GM18507 (cell line): ENCODE results near the gene PICALM.
"Not testable (repeated sequence)": the region's sequence is repeated elsewhere in the genome, so short reads cannot be mapped to it uniquely, and the experiment has no call there.

ENCODE experiments used
- DNase-seq: peaks from one replicate; pipeline ENCODE4 v3.0.0; 2011; ENCODE audit warnings: low read depth; ENCODE audit not compliant: insufficient read length; ENCODE audit errors: extremely low spot score
- FAIRE-seq: peaks from 2 replicates; lab custom pipeline; 2011; peaks lifted over from hg19 to GRCh38; lab: Jason Lieb, UNC

PICALM gene, protein sequence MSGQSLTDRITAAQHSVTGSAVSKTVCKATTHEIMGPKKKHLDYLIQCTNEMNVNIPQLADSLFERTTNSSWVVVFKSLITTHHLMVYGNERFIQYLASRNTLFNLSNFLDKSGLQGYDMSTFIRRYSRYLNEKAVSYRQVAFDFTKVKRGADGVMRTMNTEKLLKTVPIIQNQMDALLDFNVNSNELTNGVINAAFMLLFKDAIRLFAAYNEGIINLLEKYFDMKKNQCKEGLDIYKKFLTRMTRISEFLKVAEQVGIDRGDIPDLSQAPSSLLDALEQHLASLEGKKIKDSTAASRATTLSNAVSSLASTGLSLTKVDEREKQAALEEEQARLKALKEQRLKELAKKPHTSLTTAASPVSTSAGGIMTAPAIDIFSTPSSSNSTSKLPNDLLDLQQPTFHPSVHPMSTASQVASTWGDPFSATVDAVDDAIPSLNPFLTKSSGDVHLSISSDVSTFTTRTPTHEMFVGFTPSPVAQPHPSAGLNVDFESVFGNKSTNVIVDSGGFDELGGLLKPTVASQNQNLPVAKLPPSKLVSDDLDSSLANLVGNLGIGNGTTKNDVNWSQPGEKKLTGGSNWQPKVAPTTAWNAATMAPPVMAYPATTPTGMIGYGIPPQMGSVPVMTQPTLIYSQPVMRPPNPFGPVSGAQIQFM

DNA sequence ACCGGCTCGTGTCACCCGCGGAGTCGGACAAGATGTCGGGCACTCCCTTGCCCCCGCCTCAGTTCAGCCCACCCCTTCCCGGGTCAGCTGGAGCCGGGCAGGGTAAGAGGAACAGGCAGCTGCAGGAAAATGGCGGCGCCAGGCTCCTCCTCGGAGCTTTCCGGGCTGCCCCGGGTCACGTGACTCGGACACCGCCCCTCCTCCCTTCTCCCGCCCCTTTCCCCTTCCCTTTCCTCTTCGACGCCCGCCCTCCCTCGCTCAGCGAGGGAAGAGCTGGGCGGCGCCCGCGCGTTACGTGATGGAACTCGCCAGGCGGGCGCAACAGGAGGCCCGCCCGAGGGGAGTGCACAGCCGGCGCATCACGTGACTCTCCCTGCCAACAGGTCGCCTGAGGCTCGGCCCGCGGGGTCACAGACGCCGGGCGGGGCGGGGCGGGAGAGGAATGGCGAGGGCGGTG, at the start of gene PICALM:
TSS of gene PICALM (minus strand) at position 134 of the 457 bp plus-strand sequence. CDS start 304 bp downstream, outside the sequence.
- FAIRE-seq, result peak; percentile 95
- peak; percentile 85 for DNase-seq

- DNase-seq, result no peak
- FAIRE-seq, result no peak
These were observed 49.4 kb upstream of the PICALM start for GRCh38 chr11:86118253-86118652.

DNA sequence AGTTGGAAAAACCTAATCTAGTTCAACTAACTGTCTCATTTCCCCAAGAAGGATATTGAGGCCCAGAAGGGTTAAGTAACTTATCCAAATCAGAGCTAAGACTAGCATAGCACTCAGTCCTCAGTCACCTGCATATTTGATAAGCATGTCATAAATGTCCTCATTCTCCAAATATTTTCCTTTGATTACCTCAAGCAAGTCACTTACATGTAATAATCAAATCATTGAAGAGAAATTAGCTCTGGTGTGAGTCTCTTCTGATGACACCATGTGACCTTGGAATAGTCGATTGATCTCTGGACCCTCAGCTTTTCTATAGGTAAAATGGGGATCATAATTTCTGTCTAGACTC, 48.8 kb upstream of the PICALM start:
- FAIRE-seq (no peak), DNase-seq (no peak)

- no peak for DNase-seq
- no peak for FAIRE-seq
These were observed 48.3 kb upstream of the PICALM start for GRCh38 chr11:86117001-86117711.

DNA sequence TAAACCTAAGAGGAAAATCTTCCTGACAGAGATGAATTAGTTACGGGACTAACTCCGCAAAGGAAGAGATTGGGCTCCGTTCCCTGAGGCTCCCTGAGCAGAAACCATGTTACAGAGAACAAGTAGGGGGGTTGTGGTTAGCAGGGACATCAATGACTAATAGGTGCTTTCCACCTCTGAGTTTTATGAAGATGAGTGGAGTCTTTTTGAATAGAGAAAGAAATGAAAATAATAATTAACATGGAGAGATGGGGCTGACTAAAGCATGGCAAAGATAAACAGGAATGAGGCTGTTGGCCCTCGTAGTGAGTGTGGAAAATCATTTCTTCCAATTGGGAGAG, 47.5 kb upstream of the PICALM start:
- peak; percentile 48 for DNase-seq
- FAIRE-seq, result peak; percentile 95

DNA sequence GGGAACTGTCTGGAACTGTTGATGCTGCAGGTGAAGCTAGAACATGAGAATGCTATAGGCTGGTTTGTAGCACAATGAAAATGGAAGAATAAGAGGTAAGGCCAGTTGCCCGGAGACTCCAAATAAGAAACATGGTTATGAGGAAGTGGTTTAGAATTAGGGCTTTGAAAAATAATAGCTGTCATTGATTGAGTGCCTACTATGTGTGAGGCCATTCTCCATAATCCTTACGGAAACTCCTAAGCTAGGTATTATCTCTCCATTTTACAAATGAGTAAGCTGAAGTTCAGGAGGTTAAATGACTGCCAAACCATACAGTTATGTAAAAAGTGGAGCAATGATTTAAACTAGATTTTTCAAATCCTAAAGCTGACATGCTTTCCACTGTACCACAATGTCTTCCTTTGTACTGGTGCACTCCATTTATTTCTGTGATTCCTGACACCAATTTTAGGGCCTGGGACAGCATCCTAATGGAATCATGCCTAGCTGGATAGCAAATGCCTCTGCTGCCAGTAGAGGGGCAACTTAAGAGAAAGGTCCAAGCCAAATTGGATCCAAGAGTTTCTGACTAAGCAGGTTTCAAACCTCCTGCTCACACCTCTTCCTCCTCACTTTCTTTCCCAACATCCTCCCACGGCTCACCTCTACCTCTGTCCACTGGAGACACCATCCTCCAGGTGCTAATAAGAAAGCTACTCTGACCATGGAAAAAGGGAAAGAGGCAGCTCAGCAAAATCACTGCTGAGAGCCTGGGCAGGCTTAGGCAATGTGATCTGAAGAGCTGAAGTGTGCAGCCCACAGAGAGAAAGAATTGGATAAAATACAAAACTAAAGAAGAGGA, 46.9 kb upstream of the PICALM start:
- DNase-seq, result no peak
- peak; percentile 33 for FAIRE-seq

DNA sequence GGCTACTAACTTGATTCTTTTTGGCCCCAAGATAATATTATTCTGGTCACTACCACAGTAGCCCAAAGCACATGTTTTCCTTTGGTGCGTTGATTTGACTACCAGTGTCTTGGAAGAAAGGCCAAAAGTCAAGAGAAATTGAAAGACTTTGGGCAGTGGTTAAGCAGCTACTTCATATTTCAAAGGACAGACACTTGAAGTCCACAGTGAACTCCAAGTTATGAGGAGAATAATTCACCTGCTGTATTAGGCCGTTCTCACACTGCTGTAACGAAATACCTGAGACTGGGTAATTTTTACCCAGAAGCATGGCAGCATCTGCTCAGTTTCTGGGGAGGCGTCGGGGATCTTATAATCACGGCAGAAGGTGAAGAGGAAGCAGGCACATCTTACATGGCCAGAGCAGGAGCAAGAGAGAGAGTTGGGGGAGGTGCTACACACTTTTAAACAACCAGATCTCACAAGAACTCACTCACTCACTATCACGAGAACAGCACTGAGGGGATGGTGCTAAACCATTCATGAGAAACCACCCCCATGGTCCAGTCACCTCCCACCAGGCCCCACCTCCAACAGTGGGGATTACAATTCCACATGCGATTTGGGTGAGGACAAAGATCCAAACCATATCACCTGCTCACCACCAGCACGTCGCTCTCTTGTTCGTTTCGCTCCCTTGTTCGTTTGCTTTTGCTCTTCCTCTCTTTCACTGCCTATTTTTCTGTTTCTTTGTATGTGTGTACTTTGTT, 40.2 kb upstream of the PICALM start:
- FAIRE-seq (no peak), DNase-seq (no peak)

GRCh38 chr11:86108191-86108590, 39.3 kb upstream of the PICALM start:
- DNase-seq, result no peak

GRCh38 chr11:86106916-86107315, 38.0 kb upstream of the PICALM start:
- FAIRE-seq (no peak), DNase-seq (no peak)

More at GRCh38 chr11:86108191-86108590, 39.3 kb upstream of the PICALM start:
- no peak for FAIRE-seq

- not testable (repeated sequence) for FAIRE-seq, DNase-seq
These were observed 37.1 kb upstream of the PICALM start for GRCh38 chr11:86106031-86106430.

GRCh38 chr11:86105601-86106000, 36.7 kb upstream of the PICALM start:
- not testable (repeated sequence) for DNase-seq, FAIRE-seq

- no peak for FAIRE-seq
- no peak for DNase-seq
These were observed 34.9 kb upstream of the PICALM start for GRCh38 chr11:86103808-86104207.

DNA sequence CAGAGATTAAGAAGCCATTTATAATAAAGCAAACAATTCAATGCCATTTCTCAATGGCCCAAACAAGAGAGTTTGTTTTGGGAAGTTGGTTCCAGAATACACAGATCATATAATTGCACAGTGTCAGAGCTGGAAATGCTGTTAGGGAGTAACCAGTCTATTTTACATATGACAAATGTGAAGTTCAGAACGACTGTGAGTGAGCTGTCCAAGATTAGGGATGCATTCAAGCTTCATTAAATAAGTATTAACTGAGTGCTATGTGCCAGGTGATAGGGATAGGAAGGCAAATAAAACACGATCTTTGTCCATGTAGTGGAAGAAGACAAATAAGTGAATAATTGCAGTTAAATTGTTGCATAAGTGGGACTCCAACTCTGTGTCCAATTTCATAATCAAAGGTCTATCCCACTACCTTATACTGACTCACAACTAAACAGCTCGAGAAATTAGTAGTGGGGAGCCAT, 33.1 kb upstream of the PICALM start:
- no peak for FAIRE-seq

DNA sequence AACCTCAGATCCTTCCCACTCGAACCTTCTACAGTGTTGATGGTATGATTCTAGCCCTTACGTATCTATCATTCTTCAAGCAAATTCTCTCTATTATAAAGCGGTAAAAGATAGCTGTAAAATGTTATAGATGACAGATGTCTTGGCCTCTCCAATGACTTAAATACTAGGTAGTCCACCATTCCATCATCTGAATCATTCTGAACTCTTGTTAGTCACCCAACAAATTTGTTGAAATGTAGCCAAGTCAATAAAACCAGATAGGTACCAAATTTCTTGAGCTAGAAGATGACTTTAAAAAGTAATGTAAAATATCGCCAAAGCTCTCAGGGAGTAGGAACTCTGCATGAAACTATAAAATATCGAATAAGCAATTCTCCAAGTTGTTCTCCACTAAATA, 32.6 kb upstream of the PICALM start:
- FAIRE-seq (no peak), DNase-seq (no peak)

More for the DNA sequence above, 33.1 kb upstream of the PICALM start:
- no peak for DNase-seq

GRCh38 chr11:86099874-86100273, 31.0 kb upstream of the PICALM start:
- DNase-seq (no peak), FAIRE-seq (no peak)

DNA sequence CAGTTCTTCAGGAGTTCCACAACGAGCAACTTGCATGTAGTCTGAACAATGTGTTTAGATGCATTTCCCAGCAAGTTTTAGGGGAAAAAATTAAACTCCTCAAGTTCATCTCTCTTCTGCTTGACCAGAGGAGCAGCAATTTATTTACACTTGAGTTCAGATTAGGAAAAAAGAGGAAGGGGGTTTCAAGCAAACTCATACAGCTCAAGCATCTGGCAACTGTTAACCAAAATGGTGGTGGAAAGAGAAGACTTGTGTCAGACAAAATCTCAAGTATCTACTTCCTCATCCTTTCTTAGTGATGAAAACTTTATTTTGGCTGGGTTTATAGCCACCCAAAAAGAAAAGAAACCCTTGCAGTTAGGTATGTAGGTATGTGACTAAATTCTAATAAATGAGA, 29.1 kb upstream of the PICALM start:
- DNase-seq, result no peak
- no peak for FAIRE-seq

- DNase-seq (no peak), FAIRE-seq (no peak)
These were observed 22.7 kb upstream of the PICALM start for GRCh38 chr11:86091566-86091965.

GRCh38 chr11:86091086-86091485, 22.2 kb upstream of the PICALM start:
- no peak for FAIRE-seq
- DNase-seq, result no peak

GRCh38 chr11:86089659-86090058, 20.8 kb upstream of the PICALM start:
- FAIRE-seq (no peak), DNase-seq (no peak)
